PC-3 (cell line): Measurements from ENCODE around the gene FOXI2.

Experiments used
- CTCF ChIP-seq: fragments of 300-600 bp; sonication (generic); conservative IDR thresholded peaks from 2 replicates; pipeline ENCODE4 v1.5.1; 2017; ENCODE audit warnings: antibody characterized with exemption, low read depth, mild to moderate bottlenecking, low read length
- EZH2 ChIP-seq: fragments of 300-600 bp; sonication (generic); IDR thresholded peaks from one replicate; pipeline ENCODE4 v1.6.1; 2017; ENCODE audit warnings: antibody characterized with exemption, mild to moderate bottlenecking, low read length; ENCODE audit not compliant: unreplicated experiment

DNA sequence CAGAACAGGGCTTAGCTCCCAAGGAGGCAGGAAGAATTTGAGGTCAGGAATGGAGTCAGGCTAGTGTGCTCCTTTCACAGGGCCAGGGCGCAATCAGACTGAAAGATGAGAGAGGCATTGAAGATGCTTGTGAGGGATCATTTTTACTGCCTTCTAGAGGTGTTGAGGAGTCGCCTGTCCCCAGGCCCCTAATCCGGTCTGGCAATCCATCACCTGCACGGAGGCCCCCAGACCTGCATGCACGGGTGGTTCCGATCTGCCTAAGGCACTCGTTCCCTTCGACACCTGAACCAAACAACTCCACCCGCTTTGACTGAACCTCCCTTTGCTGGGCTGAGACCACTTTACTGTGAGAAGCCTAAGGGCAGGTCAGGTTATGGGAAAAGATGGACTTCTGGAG is 8.0 kb downstream of the FOXI2 start:
- TF ChIP-seq EZH2 (no peak), CTCF (no peak)
